HepG2 (cell line): Measurements from ENCODE around the gene KLHDC7A. TPM values are rescaled to one million over a fixed set of nuclear protein-coding genes. Genes with fewer than 3 reads are reported as not detected.

Experiments
- ATAC-seq: fragments of 200-7000 bp; cut with Tn5 transposase; 3 replicates; pipeline ENCODE4 v1.9.1; 2020; ENCODE audit warnings: mild to moderate bottlenecking, moderate library complexity
- BruUV-seq: library from RNA; stranded (reverse); fragments of 400-500 nt; replicated peaks from 2 replicates; lab custom pipeline; 2021; lab: Mats Ljungman, UMichigan
- CTCF ChIA-PET: fragments of 300-600 bp; formaldehyde crosslinking; extraction: SDS; loops from one replicate; lab custom pipeline; 2021; ENCODE audit warnings: low total read pairs, inconsistent platforms, low intra/inter-chr PET ratio; lab: Yijun Ruan, JAX
- POLR2A ChIA-PET: fragments of 350-600 bp; sonication (Branson Sonifier 250); formaldehyde crosslinking; loops from one replicate; lab custom pipeline; 2020; ENCODE audit warnings: antibody characterized with exemption, inconsistent platforms; lab: Yijun Ruan, JAX
- DNase-seq: peaks from one replicate; pipeline ENCODE4 v3.0.0-alpha.2; 2015; ENCODE audit warnings: low spot score
- FAIRE-seq: peaks from 3 replicates; lab custom pipeline; 2011; peaks lifted over from hg19 to GRCh38; lab: Jason Lieb, UNC
- H2AFZ ChIP-seq: one replicate; pipeline ENCODE4 v1.6.1; 2011; ENCODE audit warnings: low read length, inconsistent platforms
- H3K27ac ChIP-seq: fragments of 300-600 bp; 3 replicates; pipeline ENCODE4 v1.8.0; 2011; ENCODE audit warnings: mixed run types, mild to moderate bottlenecking, mixed read lengths, low read length, inconsistent platforms; ENCODE audit not compliant: insufficient read depth; ENCODE audit errors: extremely low read length
- H3K27me3 ChIP-seq, 2 experiments: fragments of 200-600 bp in 1 of 2; 2 replicates in 1 of 2; 3 replicates in 1 of 2; pipeline versions ENCODE4 v1.6.0 to v1.8.0; 2011; ENCODE audit warnings: low read length in 2 of 2, mild to moderate bottlenecking in 2 of 2, moderate library complexity in 2 of 2, inconsistent platforms in 1 of 2; ENCODE audit not compliant: insufficient read depth in 2 of 2, control insufficient read depth in 1 of 2
- H3K36me3 ChIP-seq, 2 experiments: fragments of 200-600 bp in 1 of 2; replicated peaks in 1 of 2; 2 replicates in 1 of 2; 3 replicates in 1 of 2; pipeline versions ENCODE4 v1.5.1 to v1.8.0; 2011; ENCODE audit warnings: low read length in 2 of 2, inconsistent platforms in 1 of 2; ENCODE audit not compliant: insufficient read depth in 2 of 2, control insufficient read depth in 1 of 2
- H3K4me1 ChIP-seq: 2 replicates; pipeline ENCODE4 v1.5.1; 2012; ENCODE audit warnings: low read length, inconsistent platforms; ENCODE audit not compliant: insufficient read depth
- H3K4me2 ChIP-seq: 2 replicates; pipeline ENCODE4 v1.6.0; 2011; ENCODE audit warnings: low read depth, low read length, inconsistent platforms
- H3K4me3 ChIP-seq, 3 experiments: fragments of 200-600 bp in 1 of 3; sonication (generic), shearing (Covaris generic) in 1 of 3; replicated peaks in 1 of 3; 2 replicates each; pipeline ENCODE4 v1.5.1; 2011 to 2016; ENCODE audit warnings: low read length in 3 of 3, inconsistent platforms in 2 of 3, low read depth in 2 of 3, mild to moderate bottlenecking in 2 of 3, control low read depth in 1 of 3, mixed read lengths in 1 of 3; ENCODE audit not compliant: insufficient read depth in 1 of 3
- H3K79me2 ChIP-seq: one replicate; pipeline ENCODE4 v1.6.1; 2011; ENCODE audit warnings: low read length, inconsistent platforms; ENCODE audit not compliant: insufficient read depth
- H3K9ac ChIP-seq: 2 replicates; pipeline ENCODE4 v1.6.0; 2011; ENCODE audit warnings: mild to moderate bottlenecking, low read depth, low read length, inconsistent platforms; ENCODE audit not compliant: insufficient read depth
- H3K9me3 ChIP-seq: 2 replicates; pipeline ENCODE4 v1.5.1; 2012; ENCODE audit warnings: mild to moderate bottlenecking, low read length
- H4K20me1 ChIP-seq: 2 replicates; pipeline ENCODE4 v1.6.0; 2011; ENCODE audit warnings: inconsistent platforms, mild to moderate bottlenecking, low read length, moderate library complexity; ENCODE audit not compliant: insufficient read depth
- ATM ChIP-seq: fragments of 450-650 bp; IDR thresholded peaks from 2 replicates; pipeline ENCODE4 v1.7.1; 2017; ENCODE audit warnings: mild to moderate bottlenecking, borderline replicate concordance
- BRD4 ChIP-seq: sonication (generic); formaldehyde crosslinking; IDR thresholded peaks from 2 replicates; pipeline ENCODE4 v1.4.0; 2020; ENCODE audit warnings: missing genetic modification reagents
- GLMP ChIP-seq: sonication (generic); formaldehyde crosslinking; IDR thresholded peaks from 2 replicates; pipeline ENCODE4 v1.9.0; 2021; ENCODE audit warnings: missing genetic modification reagents, mild to moderate bottlenecking, borderline replicate concordance
- KDM5A ChIP-seq: fragments of 200-600 bp; sonication (generic); IDR thresholded peaks from 2 replicates; pipeline ENCODE4 v1.7.0; 2018; ENCODE audit warnings: antibody characterized with exemption, mild to moderate bottlenecking, low read length, borderline replicate concordance
- KLF12 ChIP-seq: sonication (generic); formaldehyde crosslinking; IDR thresholded peaks from 2 replicates; pipeline ENCODE4 v1.4.0; 2020; ENCODE audit warnings: missing genetic modification reagents, borderline replicate concordance
- MED8 ChIP-seq: sonication (generic); formaldehyde crosslinking; IDR thresholded peaks from 2 replicates; pipeline ENCODE4 v1.8.1; 2023; ENCODE audit warnings: mild to moderate bottlenecking, missing genetic modification reagents; ENCODE audit not compliant: insufficient replicate concordance
- NR2F1 ChIP-seq, 2 experiments: fragments of 450-650 bp in 1 of 2; formaldehyde crosslinking in 1 of 2; IDR thresholded peaks; 2 replicates each; pipeline versions ENCODE4 v1.5.0 to v1.6.1; 2016 to 2020; ENCODE audit warnings: mild to moderate bottlenecking in 1 of 2, missing compliant biosample characterization in 1 of 2, missing genetic modification reagents in 1 of 2, moderate library complexity in 1 of 2
- RBM22 ChIP-seq: fragments of 200-400 bp; formaldehyde crosslinking; optimal IDR thresholded peaks from 2 replicates; pipeline ENCODE3; 2017; ENCODE audit warnings: mild to moderate bottlenecking, low read length, moderate library complexity
- SOX5 ChIP-seq: IDR thresholded peaks from 2 replicates; pipeline ENCODE4 v1.6.1; 2016; ENCODE audit warnings: borderline replicate concordance
- SP2 ChIP-seq: sonication (generic); formaldehyde crosslinking; IDR thresholded peaks from 2 replicates; pipeline ENCODE4 v1.5.1; 2020; ENCODE audit warnings: mild to moderate bottlenecking, missing genetic modification reagents
- ZBTB46 ChIP-seq: sonication (generic); formaldehyde crosslinking; IDR thresholded peaks from 2 replicates; pipeline ENCODE4 v1.4.0; 2020; ENCODE audit warnings: mild to moderate bottlenecking, missing genetic modification reagents, borderline replicate concordance
- ZFYVE20 ChIP-seq: sonication (generic); formaldehyde crosslinking; IDR thresholded peaks from 2 replicates; pipeline ENCODE4 v1.8.0; 2023; ENCODE audit warnings: low read depth, mild to moderate bottlenecking, moderate library complexity, missing genetic modification reagents, borderline replicate concordance
- ZNF17 ChIP-seq: sonication (generic); formaldehyde crosslinking; IDR thresholded peaks from 2 replicates; pipeline ENCODE4 v1.5.0; 2020; ENCODE audit warnings: mild to moderate bottlenecking, missing genetic modification reagents
- ZNF496 ChIP-seq: sonication (generic); formaldehyde crosslinking; IDR thresholded peaks from 2 replicates; pipeline ENCODE4 v1.8.1; 2023; ENCODE audit warnings: mild to moderate bottlenecking, moderate library complexity, missing genetic modification reagents; ENCODE audit not compliant: insufficient replicate concordance
- WGBS: methylation state at CpG from one replicate; pipeline ENCODE4 v1.1.6; 2017; ENCODE audit warnings: low lambda C conversion rate; 5-methylcytosine and 5-hydroxymethylcytosine counted together
- in situ Hi-C: cut with HindIII; loops from 2 replicates; pipeline ENCODE4 v1.10.0; 2017; ENCODE audit warnings: low pct_unique_long_range_greater_than_20kb; ENCODE audit not compliant: extremely low pct_ligation_motif_present
- intact Hi-C: fragments of 100-400 bp; cut with micrococcal nuclease; formaldehyde crosslinking; loops from one replicate; pipeline ENCODE4 v1.10.0; 2022; ENCODE audit not compliant: unreplicated experiment
- polyA plus RNA-seq, 8 experiments: library from polyadenylated mRNA; depleted of rRNA in 3 of 8; stranded (reverse) in 7 of 8; unstranded in 1 of 8; fragments of >200 nt; fragmentation: Illumina TruSeq in 4 of 8; extraction: Trizol in 4 of 8; gene quantifications; 2 replicates each; pipeline versions ENCODE4 v1.2.1 to v1.2.3, GENCODE V29; 2011 to 2016; ENCODE audit warnings: low read depth in 4 of 8, missing spikeins in 1 of 8, mixed read lengths in 1 of 8; ENCODE audit not compliant: insufficient read depth in 1 of 8
- total RNA-seq, 5 experiments: library from RNA; depleted of rRNA; stranded (reverse); fragments of >200 nt; fragmentation: Illumina TruSeq; extraction: Trizol; gene quantifications; 2 replicates each; pipeline ENCODE4 v1.2.3, GENCODE V29; 2016; ENCODE audit warnings: low read depth in 1 of 5
- TF ChIP-seq, protein P1 (sequence below): sonication (generic); formaldehyde crosslinking; IDR thresholded peaks from 2 replicates; pipeline ENCODE4 v1.4.0; 2020; ENCODE audit warnings: mild to moderate bottlenecking, missing genetic modification reagents, borderline replicate concordance

KLHDC7A gene
- total and polyA plus RNA-seq, 2 of the 13 experiments (the other 11 are each of a cell fraction or from before 2014, with no cell fraction given) = 0.15 to 1.8 TPM

DNA sequence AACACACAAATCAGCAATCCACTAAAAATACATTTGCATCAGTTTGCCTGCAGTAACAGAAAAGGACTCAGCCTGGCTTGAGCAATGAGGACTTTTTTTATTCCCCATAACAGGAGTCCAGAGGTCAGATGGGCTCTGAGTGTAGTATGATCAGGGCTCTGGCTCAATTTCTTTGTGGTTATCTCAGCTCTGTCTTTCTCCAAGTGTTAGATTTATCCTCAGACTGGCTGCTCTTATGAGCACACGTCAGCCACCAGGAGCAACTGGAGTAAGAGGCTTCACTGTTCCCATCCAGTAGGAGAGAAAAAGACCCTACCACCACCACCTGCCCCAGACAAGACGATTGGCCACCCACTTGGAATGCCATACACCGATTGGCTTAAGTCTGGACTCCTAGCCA is 36.2 kb upstream of the KLHDC7A start (continued):
- TF ChIP-seq GLMP (CRISPR knock-in tag) = no peak
- TF ChIP-seq ZNF17 (CRISPR knock-in tag) = no peak
- TF ChIP-seq NR2F1 (CRISPR knock-in tag; IDR thresholded peaks at IDR 0.05) = no peak
- TF ChIP-seq ZNF496 (CRISPR knock-in tag) = no peak
- no peak for TF ChIP-seq BRD4 (CRISPR knock-in tag)
- TF ChIP-seq SP2 = no peak
- TF ChIP-seq ZBTB46 (CRISPR knock-in tag) = no peak
- TF ChIP-seq, all 625 proteins: peak for 0

GRCh38 chr1:18446751-18447150 is 34.0 kb upstream of the KLHDC7A start:
- H3K79me2 ChIP-seq = no peaks in the 10 kb centered on the region
- H3K4me1 ChIP-seq = no peaks in the 10 kb centered on the region
- H3K9me3 ChIP-seq = no peaks in the 10 kb centered on the region
- in situ Hi-C loops = no loop called here
- H2AFZ ChIP-seq = no peak overlapping the region
- BruUV-seq = no TSS peak
- DNase-seq (no peak), FAIRE-seq (no peak), ATAC-seq (no peak)
- no peak overlapping the region for H3K27ac ChIP-seq
- H3K27me3 ChIP-seq = peaks cover 0 to 11% of the 10 kb centered on the region in 2 experiments; a peak in 1 of 5 replicates
- CTCF ChIA-PET = no interaction called here
- H4K20me1 ChIP-seq = no peaks in the 10 kb centered on the region
- intact Hi-C loops = no loop called here
- POLR2A ChIA-PET = no interaction called here
- H3K9ac ChIP-seq = no peak overlapping the region
- 19% methylated on average over 3 of the region's 4 CpGs for WGBS
- no peak overlapping the region for H3K4me3 ChIP-seq
- no peak overlapping the region for H3K4me2 ChIP-seq
- H3K36me3 ChIP-seq = no peaks in the 10 kb centered on the region
- no peak for TF ChIP-seq RBM22
- no peak for TF ChIP-seq KDM5A
- TF ChIP-seq SOX5 = no peak
- TF ChIP-seq ATM = no peak
- TF ChIP-seq, protein P1, sequence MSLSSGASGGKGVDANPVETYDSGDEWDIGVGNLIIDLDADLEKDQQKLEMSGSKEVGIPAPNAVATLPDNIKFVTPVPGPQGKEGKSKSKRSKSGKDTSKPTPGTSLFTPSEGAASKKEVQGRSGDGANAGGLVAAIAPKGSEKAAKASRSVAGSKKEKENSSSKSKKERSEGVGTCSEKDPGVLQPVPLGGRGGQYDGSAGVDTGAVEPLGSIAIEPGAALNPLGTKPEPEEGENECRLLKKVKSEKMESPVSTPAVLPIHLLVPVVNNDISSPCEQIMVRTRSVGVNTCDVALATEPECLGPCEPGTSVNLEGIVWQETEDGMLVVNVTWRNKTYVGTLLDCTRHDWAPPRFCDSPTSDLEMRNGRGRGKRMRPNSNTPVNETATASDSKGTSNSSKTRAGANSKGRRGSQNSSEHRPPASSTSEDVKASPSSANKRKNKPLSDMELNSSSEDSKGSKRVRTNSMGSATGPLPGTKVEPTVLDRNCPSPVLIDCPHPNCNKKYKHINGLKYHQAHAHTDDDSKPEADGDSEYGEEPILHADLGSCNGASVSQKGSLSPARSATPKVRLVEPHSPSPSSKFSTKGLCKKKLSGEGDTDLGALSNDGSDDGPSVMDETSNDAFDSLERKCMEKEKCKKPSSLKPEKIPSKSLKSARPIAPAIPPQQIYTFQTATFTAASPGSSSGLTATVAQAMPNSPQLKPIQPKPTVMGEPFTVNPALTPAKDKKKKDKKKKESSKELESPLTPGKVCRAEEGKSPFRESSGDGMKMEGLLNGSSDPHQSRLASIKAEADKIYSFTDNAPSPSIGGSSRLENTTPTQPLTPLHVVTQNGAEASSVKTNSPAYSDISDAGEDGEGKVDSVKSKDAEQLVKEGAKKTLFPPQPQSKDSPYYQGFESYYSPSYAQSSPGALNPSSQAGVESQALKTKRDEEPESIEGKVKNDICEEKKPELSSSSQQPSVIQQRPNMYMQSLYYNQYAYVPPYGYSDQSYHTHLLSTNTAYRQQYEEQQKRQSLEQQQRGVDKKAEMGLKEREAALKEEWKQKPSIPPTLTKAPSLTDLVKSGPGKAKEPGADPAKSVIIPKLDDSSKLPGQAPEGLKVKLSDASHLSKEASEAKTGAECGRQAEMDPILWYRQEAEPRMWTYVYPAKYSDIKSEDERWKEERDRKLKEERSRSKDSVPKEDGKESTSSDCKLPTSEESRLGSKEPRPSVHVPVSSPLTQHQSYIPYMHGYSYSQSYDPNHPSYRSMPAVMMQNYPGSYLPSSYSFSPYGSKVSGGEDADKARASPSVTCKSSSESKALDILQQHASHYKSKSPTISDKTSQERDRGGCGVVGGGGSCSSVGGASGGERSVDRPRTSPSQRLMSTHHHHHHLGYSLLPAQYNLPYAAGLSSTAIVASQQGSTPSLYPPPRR = no peak
- TF ChIP-seq KLF12 (CRISPR knock-in tag) = no peak
- no peak for TF ChIP-seq ZFYVE20 (CRISPR knock-in tag)
- TF ChIP-seq MED8 = no peak
